Hepatocyte (in vitro differentiated cells): ENCODE results near the gene GATC.

Source experiments
- EZH2phosphoT487 ChIP-seq: fragments of 200-600 bp; sonication (generic); IDR thresholded peaks from one replicate; pipeline ENCODE4 v1.6.1; 2018; ENCODE audit warnings: antibody characterized with exemption, mild to moderate bottlenecking, low read depth, moderate library complexity; ENCODE audit not compliant: unreplicated experiment, severe bottlenecking
- TF ChIP-seq, protein P1 (sequence below): fragments of 200-600 bp; sonication (generic); IDR thresholded peaks from 2 replicates; pipeline ENCODE4 v1.5.1; 2016; ENCODE audit warnings: antibody characterized with exemption, mild to moderate bottlenecking; ENCODE audit not compliant: poor library complexity

DNA sequence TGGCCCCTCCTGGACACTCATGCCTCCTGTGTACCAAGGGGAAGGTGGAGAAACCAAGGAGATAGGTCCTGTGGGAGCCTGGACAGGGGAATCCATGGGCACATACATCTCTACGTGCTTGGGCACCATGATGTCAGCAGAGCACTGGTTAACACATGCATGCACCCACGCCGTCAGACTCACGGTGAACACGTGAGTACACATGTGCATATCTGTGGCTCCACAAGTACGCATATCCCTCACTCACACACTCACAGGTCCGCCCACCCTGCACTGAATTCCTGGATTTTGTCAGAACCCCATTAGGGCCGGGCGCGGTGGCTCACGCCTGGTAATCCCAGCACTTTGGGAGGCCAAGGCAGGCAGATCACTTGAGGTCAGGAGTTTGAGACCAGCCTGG, 37.5 kb upstream of the GATC start:
- TF ChIP-seq, protein P1, sequence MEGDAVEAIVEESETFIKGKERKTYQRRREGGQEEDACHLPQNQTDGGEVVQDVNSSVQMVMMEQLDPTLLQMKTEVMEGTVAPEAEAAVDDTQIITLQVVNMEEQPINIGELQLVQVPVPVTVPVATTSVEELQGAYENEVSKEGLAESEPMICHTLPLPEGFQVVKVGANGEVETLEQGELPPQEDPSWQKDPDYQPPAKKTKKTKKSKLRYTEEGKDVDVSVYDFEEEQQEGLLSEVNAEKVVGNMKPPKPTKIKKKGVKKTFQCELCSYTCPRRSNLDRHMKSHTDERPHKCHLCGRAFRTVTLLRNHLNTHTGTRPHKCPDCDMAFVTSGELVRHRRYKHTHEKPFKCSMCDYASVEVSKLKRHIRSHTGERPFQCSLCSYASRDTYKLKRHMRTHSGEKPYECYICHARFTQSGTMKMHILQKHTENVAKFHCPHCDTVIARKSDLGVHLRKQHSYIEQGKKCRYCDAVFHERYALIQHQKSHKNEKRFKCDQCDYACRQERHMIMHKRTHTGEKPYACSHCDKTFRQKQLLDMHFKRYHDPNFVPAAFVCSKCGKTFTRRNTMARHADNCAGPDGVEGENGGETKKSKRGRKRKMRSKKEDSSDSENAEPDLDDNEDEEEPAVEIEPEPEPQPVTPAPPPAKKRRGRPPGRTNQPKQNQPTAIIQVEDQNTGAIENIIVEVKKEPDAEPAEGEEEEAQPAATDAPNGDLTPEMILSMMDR, result no peak
- TF ChIP-seq EZH2phosphoT487, result no peak
